Large intestine (tissue), 3 donors: ENCODE measurements around the gene ADCY9. TPM values are rescaled to one million over a fixed set of nuclear protein-coding genes. Genes with fewer than 3 reads are reported as not detected.
"Not testable (repeated sequence)": the region's sequence is repeated elsewhere in the genome, so short reads cannot be mapped to it uniquely, and the experiment has no call there.

Experiments used
- DNase-seq, 2 donors: peaks; one replicate each; pipeline versions ENCODE4 v3.0.0 to v3.0.0-alpha.2; 2013
- H3K27ac ChIP-seq: one replicate; pipeline ENCODE4 v1.5.1; 2013; ENCODE audit warnings: low read length
- H3K27me3 ChIP-seq: 2 replicates; pipeline ENCODE4 v1.6.1; 2013; ENCODE audit warnings: low read length; ENCODE audit not compliant: control insufficient read depth, insufficient read depth
- H3K36me3 ChIP-seq: 2 replicates; pipeline ENCODE4 v1.6.1; 2013; ENCODE audit warnings: low read length; ENCODE audit not compliant: control insufficient read depth, insufficient read depth
- H3K4me1 ChIP-seq: one replicate; pipeline ENCODE4 v1.6.1; 2013; ENCODE audit warnings: low read length; ENCODE audit not compliant: control insufficient read depth, insufficient read depth
- H3K4me3 ChIP-seq: one replicate; pipeline ENCODE4 v1.5.1; 2013; ENCODE audit warnings: low read length
- H3K9me3 ChIP-seq: one replicate; pipeline ENCODE4 v1.6.1; 2013; ENCODE audit warnings: mild to moderate bottlenecking, low read depth, low read length, moderate library complexity; ENCODE audit not compliant: control insufficient read depth
- WGBS: methylation state at CpG from one replicate; pipeline ENCODE4 v1.1.5; 2013; ENCODE audit warnings: low lambda C conversion rate; ENCODE audit not compliant: insufficient coverage; 5-methylcytosine and 5-hydroxymethylcytosine counted together
- polyA plus RNA-seq: library from polyadenylated mRNA; unstranded; fragments of 120-200 nt; gene quantifications from one replicate; pipeline ENCODE4 v1.2.1, GENCODE V29; 2013

The ADCY9 gene
- polyA plus RNA-seq, 1 donor, result 8.1 TPM

DNA sequence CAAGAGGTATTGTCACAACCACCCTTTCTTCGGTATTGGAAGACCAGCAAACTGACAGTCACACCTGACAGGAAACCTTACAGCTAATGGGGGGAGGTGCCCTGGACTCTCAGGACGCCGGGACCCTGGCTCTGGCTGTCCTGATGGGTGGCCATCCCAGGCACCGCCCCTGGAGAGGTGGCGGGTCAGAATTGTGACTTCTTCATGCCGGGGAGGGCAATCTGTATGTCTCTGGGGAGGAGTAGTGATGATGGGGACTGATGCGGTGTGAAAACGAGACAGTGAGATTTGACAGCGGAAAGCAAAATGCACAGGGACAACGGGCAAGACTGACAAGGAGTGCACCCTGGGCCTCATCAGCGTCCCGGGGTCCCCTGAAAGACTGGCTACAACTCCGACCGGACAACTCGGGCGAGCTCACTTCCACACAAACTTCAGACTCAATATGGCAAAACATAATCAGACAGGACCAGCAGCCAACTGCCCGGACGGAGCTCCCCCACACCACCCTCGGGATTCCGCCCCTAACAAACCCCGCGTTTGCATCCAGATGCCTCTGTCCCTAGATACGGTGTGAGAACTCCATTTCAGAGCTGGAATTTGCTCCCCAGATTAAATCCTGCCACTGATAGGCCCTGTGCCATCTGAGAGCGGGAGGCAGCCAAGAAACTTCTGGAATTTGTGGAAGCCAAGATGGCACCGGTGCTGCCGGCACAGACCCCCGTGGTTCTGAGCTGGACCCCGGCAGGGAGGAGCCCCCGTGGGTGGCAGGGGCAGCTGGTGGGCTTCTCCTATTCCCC, 152.2 kb downstream of the ADCY9 start:
- DNase-seq, result no peak
- peaks cover 16% of the 10 kb centered on the region for H3K36me3 ChIP-seq
- H3K4me1 ChIP-seq, result peaks cover 4% of the 10 kb centered on the region
- 60% methylated on average over 1 of the region's 29 CpGs for WGBS
- H3K27me3 ChIP-seq, result no peaks in the 10 kb centered on the region
- H3K9me3 ChIP-seq, result peaks cover 13% of the 10 kb centered on the region
- no peak overlapping the region for H3K4me3 ChIP-seq
- no peak overlapping the region for H3K27ac ChIP-seq

DNA sequence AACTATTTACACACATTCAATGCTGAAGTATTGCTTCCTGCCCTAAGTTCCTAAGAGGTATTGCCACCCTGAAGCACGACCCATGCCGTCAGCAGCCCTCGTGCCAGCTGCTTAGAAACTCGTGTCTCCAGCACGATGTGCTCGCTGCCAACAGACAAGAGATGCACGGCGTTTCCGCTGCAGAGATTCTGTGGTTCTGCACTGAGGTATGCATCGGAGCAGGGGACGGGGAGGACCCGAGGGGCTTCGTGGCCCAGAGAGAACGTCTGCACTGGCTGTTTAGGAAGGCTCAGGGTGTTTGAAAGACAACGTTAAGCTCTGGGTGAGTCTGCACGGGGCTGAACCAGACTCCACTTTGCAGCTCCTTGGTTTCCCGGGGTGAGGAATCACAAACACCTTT, 153.0 kb downstream of the ADCY9 start:
- no peak overlapping the region for H3K27ac ChIP-seq
- peaks cover 16% of the 10 kb centered on the region for H3K36me3 ChIP-seq
- DNase-seq, result no peak
- peaks cover under 1% of the 10 kb centered on the region for H3K27me3 ChIP-seq
- H3K4me3 ChIP-seq, result no peak overlapping the region
- H3K4me1 ChIP-seq, result peaks cover 4% of the 10 kb centered on the region
- H3K9me3 ChIP-seq, result peaks cover 13% of the 10 kb centered on the region
- no CpG with 5 or more reads among the region's 17 CpGs for WGBS

- no peak for DNase-seq
- H3K27ac ChIP-seq, result no peak overlapping the region
- peaks cover 17% of the 10 kb centered on the region for H3K27me3 ChIP-seq
- H3K9me3 ChIP-seq, result peaks cover 9% of the 10 kb centered on the region
- H3K36me3 ChIP-seq, result peaks cover 14% of the 10 kb centered on the region
- H3K4me3 ChIP-seq, result no peak overlapping the region
- WGBS, result no CpG with 5 or more reads among the region's 11 CpGs
- peaks cover 4% of the 10 kb centered on the region for H3K4me1 ChIP-seq
These were observed 154.8 kb downstream of the ADCY9 start for GRCh38 chr16:3961449-3961849.

DNA sequence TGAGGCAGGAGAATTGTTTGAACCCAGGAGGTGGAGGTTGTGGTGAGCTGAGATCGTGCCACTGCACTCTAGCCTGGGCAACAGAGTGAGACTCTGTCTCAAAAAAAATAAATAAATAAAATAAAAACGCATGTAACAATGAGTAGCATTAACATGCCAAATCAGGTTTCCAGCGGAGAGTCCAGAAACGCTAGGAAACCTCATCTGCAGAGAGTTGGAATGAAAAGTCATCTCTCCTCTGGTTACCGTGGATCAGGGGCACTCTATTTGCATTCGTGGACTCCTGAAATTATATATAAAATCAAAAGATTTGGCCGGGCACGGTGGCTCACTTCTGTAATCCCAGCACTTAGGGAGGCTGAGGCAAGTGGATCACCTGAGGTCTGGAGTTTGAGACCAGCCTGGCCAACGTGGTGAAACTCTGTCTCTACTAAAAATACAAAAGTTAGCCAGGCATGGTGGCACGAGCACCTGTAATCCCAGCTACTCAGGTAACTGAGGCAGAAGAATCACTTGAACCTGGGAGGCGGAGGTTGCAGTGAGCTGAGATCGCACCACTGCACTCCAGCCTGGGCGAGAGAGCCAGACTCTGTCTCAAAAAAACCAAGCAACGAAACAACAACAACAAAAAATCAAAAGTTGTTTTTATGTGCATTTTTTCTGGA, 156.2 kb downstream of the ADCY9 start:
- DNase-seq, H3K4me1 ChIP-seq, H3K36me3 ChIP-seq, H3K27ac ChIP-seq, H3K9me3 ChIP-seq: not testable (repeated sequence)
- Histone ChIP-seq H3K4me3 (peak overlapping the region; percentile 36), H3K27me3 (peaks cover 17% of the 10 kb centered on the region)
- 95% methylated on average over 5 of the region's 14 CpGs for WGBS

GRCh38 chr16:3959148-3959547, 157.1 kb downstream of the ADCY9 start:
- H3K9me3 ChIP-seq, result no peaks in the 10 kb centered on the region
- DNase-seq, result no peak
- peaks cover 17% of the 10 kb centered on the region for H3K27me3 ChIP-seq
- no peaks in the 10 kb centered on the region for H3K36me3 ChIP-seq
- H3K4me1 ChIP-seq, result peaks cover 4% of the 10 kb centered on the region
- no peak overlapping the region for H3K4me3 ChIP-seq
- no CpG with 5 or more reads among the region's 3 CpGs for WGBS
- no peak overlapping the region for H3K27ac ChIP-seq

DNA sequence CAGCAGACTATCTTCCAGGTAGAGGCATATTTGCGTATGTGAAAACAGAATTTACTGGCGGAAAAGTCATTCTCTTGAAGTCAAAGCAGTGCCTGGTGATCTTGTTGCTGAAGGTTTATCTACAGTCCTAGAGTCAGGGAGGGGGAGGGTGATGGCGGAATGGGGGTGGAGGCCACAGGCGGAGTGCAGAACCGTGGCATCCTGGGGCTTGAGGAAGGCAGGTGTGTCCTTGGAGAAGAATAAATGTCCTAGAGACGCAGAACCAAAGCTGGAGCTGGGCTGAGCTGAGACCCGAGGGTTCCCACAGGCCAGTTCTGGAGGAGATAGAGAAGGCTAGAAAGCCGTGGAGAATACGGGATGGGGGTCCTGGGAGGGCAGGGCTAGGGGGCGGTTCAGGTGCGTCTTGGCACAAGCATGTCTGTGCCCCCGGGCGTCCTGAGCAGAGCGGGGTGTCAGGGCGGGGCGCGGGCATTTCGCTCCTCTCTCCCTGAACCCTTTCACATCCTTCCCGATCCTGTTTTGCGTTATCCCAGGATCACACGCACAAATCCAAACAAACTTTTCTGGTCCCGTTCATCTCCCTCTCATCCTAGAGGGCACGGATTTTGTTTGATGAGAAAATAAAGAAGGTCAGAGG, 158.8 kb downstream of the ADCY9 start:
- Histone ChIP-seq H3K27ac (no peak overlapping the region), H3K4me3 (no peak overlapping the region), H3K4me1 (peaks cover 4% of the 10 kb centered on the region), H3K36me3 (no peaks in the 10 kb centered on the region), H3K9me3 (no peaks in the 10 kb centered on the region), H3K27me3 (peaks cover 20% of the 10 kb centered on the region)
- WGBS, result no CpG with 5 or more reads among the region's 23 CpGs
- no peak for DNase-seq

DNA sequence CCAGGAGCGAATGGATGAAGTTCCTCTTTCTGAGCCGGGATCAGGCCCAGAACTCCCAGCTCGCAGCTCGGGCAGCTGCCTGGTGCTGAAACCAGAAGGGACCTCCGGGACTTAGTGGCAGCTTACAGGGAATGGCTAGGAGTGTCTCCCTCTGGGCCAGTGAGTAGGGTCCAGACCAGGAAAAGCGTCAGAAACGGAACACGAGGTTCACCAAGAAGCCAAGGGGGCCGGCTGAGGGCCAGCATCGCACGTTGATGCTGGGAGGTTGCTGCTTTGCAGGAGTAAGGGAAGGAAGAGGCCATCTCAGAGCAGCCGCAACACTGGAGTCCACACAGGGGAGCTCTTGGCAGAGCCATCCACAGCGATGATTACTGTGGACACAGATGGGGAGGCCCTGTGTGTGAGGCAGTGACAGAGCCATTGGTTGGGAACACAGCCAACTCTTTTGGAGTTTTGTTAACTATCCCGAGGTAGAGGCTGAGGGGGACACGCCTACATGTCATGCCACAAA, 161.8 kb downstream of the ADCY9 start:
- no peaks in the 10 kb centered on the region for H3K36me3 ChIP-seq
- WGBS, result no CpG with 5 or more reads among the region's 15 CpGs
- peaks cover 20% of the 10 kb centered on the region for H3K27me3 ChIP-seq
- no peak overlapping the region for H3K4me3 ChIP-seq
- H3K27ac ChIP-seq, result no peak overlapping the region
- H3K4me1 ChIP-seq, result no peaks in the 10 kb centered on the region
- H3K9me3 ChIP-seq, result no peaks in the 10 kb centered on the region
- DNase-seq, result no peak

DNA sequence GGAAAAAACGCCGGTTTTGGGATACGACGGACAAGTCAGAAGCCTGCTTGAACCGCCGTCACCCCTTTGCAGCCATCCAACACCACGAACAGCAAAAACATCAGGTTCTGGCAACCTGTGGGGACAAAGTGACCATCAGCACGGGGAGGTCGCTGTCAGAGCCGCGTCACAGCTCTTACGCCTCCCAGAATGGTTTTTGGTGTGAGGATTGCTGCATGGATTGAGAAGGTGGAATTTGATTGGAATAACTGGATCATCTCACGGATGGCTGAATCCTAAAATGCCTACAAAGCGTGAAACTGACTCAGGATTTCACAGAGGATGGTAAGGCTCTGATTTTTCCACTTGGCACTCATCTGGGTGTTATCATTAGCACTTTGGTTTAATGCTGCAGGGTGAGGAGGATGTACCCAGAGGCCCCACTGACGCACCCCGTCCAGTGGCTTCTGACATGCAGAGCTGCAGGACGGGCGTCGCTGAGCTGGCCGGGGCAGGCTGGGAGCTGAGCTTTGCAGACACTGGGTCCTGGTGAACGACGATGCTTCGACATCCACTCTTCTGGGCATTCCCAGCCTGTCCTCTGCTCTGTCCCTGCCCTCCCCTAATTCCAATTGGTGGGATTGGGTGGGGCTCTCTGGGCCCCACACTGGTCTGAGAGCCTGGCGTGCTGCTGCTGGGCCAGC, 162.4 kb downstream of the ADCY9 start:
- Histone ChIP-seq H3K27ac (no peak overlapping the region), H3K4me3 (no peak overlapping the region), H3K27me3 (peaks cover 24% of the 10 kb centered on the region), H3K4me1 (no peaks in the 10 kb centered on the region), H3K9me3 (no peaks in the 10 kb centered on the region), H3K36me3 (no peaks in the 10 kb centered on the region)
- 86% methylated on average over 4 of the region's 24 CpGs for WGBS
- no peak for DNase-seq

DNA sequence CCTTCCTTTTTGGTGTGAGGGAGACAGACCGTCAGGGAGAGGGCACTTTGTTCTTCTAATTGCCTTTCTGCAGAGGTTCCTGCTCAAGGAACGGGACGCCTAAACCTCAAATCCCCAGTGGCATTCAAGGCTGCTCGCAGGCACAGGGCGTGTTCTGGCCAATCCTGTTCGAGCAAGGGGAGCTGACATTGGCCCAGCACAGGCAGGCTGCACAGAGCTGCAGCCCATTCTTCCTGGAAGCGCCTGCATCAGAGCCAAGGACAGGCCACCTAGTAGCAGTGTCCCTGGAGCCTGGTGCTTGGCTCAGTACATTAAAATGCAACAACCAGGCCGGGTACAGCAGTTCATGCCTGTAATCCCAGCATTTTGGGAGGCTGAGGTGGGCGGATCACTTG, 163.5 kb downstream of the ADCY9 start:
- no peaks in the 10 kb centered on the region for H3K36me3 ChIP-seq
- H3K4me3 ChIP-seq, result no peak overlapping the region
- no peaks in the 10 kb centered on the region for H3K4me1 ChIP-seq
- WGBS, result no CpG with 5 or more reads among the region's 9 CpGs
- peaks cover 20% of the 10 kb centered on the region for H3K27me3 ChIP-seq
- no peak overlapping the region for H3K27ac ChIP-seq
- no peak for DNase-seq
- H3K9me3 ChIP-seq, result no peaks in the 10 kb centered on the region
